ENCODE data around the gene WRNIP1.

WRNIP1 gene
- total RNA-seq, result 44.6 to 62.7 (median 56.3) reads per million in 4 donors

DNA sequence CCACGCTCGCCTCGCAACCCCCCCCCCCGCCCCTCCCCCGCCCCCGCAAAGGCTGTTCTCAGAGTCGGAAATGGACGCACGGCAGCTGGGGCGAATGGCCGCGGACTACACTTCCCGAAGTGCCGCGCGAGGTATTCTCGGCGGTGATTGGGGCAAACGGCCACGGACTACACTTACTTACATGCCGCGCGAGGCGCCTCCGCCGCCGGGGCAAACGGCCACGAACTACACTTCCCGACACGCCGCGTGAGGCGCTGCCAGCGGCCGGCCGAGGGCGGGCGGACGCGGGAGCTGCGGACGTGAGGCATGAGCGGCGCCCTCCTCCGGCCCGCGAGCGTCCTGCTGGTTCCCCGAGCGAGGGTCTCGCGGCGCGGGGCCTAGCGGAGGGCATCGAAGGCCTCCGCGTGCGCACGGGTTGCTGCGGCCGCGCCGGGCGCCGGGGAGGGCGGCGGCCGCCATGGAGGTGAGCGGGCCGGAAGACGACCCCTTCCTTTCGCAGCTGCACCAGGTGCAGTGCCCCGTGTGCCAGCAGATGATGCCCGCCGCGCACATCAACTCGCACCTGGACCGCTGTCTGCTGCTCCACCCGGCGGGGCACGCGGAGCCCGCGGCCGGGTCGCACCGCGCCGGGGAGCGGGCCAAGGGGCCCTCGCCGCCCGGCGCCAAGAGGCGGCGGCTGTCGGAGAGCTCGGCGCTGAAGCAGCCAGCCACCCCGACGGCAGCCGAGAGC is at the start of gene WRNIP1:
Gene WRNIP1 (plus strand): TSS at position 228 of the 730 bp plus-strand sequence. CDS start 230 bp downstream, at position 458.
- DNase-seq, result peak; percentile 94 to 99 (median 96)

DNA sequence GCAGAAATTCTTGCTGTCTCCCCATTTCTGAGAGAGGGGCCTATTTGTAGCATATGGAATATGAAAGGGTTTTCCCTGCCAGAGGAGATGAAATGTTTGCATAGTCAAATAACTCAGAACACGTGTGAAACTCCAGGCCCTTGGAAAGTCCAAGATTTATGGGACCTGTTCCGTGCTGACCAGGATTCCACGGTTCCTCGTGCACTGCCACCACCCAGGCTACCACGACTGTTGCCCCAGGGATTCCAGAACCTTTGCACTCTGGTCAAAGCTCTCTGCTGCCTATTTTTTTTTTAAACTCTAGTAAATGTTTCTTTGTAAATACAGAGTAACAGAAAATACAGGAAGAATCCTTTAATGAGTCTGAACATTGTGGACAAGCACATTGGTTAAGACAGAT is 49.5 kb upstream of the WRNIP1 start:
- DNase-seq, result no peak

DNA sequence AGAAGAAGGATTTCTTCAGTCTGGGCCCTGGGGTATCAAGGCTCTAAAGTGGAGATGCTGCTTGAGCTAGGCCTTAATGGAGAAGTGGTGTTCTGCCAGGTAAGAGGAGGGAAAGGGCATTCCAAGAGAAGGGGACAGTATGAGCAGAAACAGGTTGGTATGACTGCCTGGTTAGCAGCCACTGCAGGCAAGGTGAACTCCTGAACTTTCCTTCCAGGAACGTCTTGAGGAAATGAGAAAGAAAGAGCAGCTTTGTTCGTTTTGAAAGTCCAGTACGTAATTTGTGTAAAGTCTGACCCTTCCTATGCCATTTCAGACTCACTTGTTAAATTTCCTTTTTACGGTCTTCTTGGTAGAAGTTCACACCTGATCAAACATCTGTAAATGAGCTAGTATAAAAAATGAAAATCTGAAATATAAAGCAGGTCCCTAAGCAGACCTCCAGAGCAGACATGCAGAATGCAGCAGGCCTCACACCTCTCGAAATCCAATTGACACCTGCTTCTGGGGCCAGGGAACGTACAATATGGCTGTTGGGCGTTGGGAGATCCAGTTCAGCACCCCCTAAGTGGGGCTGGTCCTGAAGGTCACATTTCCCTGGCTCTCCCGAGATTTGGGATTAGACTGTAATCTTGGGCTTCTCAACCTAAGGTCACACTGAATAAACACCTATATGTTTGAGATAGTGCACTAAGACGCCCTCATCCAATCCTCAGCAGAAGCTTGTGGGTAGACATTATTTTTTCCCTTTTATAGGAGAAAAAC is 48.1 kb upstream of the WRNIP1 start:
- no peak for DNase-seq

DNA sequence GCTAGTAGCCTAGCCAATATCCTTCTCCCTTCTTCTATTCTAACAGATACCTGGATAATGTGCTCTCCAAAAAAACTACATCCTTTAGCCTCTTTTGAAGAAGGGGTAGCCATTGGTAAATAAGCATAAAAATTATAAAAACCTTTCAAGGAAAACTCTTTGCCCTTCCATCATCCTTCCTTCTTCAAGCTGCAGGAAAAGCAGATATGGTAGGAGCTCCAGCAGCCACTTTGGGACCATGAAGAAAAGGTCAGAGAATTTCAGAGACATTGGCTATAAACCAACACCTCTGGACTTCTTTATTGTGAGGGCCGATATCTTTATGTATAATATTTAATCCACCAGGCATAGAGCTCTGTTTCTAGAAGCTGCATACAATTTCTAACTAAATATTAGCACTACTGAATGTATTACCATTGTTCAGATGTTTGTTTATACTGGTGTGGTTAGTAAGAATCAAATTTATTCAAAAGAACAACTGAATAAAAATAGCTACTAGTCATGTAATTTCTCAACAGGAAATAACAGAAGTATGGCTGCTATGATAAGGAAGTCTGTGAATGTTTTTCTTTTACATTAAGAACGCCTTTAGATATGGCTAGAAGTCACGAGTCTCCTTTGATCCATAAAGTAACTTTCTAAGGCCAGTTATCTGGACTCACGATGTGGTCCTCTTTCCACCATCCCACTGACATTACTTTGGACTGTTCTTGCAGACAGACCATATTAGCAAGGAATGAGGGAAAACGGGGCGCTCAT is 46.7 kb upstream of the WRNIP1 start:
- DNase-seq, result no peak

DNA sequence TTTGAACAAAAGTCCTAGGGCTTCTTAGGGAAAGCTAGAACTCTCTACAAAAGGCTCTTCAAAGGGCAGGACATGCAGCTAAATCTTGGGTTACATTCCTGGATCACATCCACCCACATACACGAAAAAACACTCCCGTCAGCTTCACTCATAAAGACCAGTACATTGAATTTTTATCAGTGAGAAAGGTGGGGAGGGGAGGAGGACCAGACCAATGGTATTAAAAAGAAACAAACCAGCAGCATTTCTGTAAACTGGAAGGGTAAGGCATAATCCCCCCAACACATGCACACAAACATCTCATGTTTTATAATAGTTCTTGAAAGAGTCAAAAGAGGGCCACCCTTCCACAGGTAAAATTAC is 46.1 kb upstream of the WRNIP1 start:
- no peak for DNase-seq

DNA sequence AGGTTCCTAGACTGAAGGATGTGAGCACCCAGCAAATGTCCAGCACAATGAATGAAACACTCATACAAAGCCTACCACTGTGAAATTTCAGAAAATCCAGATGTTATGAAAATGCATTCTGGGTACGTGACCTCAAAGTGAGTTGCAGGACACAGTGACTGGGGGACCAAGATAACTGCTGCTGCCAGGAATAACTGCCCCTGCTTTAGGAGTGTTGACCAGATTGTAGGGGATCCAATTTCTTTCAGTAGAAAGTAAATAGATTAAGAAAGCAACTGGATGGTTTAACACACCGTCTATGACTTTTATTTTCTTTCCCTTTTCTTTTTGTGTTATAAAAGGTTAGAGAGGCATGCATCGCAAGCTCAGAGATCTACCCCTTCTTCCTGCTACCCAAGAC is 44.0 kb upstream of the WRNIP1 start:
- no peak for DNase-seq

DNA sequence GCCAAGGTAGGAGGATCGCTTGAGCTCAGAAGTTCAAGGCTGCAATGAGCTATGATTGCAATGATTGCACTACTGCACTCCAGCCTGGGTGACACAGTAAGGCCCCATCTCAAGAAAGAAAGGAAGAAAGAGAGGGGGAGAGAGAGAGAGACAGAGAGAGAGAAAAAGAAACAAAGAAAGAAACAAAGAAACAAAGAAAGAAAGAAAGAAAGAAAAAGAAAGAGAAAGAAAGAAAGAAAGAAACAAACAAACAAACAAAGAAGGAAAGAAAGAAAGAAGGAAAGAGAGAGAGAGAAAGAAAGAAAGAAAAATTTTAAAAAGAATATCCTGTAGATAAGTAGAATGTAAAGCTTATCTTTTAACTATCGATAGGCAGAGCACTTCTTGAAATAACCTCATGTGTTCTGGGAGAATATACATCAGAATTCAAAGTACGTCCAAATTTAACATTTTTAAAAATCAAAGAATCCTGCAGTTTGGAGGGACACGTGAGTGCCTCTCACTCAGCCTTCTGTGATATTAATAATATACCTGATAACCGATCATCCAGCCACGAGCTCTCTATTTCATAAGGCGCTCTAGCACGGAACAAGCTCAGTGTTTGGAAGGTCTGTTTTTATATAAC is 39.7 kb upstream of the WRNIP1 start:
- no peak for DNase-seq

DNA sequence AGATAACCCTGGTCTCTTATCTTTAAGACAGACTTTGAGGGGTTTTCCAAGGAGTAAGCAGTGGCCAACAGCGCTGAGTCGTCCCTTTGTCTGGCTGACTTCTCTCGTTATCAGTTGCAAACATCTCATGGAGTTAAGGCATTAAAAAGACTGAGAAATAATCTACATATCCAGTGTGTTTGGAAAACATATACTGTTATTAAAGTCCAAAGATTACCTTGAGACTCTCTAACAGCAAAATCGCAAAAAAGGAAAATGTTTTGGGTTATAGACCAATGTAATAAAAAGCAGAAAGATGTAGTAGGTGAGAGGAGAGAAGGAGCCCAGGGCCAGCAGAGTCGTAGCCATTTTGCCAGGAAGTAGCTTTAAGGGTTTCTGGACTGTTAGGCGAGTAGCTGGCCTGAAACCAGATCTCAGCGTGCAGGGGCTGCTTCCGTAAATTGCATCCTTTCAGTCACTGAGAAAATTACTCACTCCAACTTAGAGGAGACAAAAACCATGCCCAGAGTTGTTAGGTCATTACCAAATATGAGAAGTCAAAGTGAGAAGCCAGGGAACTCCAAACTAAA is 39.1 kb upstream of the WRNIP1 start:
- no peak for DNase-seq

DNA sequence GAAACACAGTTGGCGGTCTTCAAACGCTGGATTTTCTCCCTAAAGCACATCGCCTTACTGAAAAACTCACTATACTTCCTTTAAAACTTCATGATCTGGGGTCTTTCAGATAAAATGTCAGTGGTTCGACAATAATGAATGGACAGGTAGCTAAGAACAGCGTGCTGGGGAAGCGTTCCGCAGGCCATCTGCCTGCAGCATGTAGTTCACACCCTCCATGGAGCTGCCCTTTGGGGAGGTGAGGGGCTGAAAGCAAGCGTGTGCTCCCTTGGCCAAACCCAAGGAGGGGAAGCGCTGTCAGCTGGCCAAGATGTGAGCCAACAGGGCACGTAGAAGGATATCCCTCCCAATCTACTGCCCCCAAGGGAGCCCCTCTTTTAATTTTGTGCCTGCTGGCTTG is 35.3 kb upstream of the WRNIP1 start:
- DNase-seq, result no peak

DNA sequence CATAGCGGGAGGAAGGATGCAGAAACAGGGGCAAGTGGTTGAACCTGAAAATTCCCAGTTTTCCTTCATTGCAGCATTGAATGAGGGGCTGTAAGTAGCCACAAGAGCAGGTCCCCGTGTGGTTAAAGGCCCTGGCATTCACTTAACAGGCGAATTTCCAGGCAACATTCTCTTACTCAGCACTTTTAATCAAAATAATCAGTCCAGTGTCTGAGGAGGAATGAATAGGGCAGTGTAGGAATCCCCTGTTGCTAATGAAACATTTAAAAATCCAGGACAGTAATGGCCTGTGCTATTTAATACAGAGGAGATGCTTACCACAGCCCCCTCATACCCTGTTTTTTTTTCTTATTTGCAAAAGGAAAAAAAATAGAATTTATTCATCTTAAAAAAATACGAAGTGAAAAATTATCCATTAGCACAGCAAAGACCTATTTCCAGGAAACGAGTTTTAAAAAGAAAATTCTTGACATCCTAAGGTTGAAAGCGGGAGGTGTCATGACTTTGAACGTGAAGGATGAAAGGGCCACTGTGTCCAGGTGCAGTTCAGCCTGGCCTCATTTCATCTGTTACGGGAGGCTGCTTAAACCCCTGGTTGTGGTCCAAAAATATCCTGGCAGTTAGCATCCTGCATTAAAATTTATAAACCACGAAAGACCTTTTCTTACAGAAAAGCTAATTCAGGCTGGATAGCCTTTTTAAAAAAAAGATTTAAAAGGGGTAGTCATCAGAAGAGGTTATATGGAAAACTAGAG is 34.7 kb upstream of the WRNIP1 start:
- DNase-seq, result no peak

DNA sequence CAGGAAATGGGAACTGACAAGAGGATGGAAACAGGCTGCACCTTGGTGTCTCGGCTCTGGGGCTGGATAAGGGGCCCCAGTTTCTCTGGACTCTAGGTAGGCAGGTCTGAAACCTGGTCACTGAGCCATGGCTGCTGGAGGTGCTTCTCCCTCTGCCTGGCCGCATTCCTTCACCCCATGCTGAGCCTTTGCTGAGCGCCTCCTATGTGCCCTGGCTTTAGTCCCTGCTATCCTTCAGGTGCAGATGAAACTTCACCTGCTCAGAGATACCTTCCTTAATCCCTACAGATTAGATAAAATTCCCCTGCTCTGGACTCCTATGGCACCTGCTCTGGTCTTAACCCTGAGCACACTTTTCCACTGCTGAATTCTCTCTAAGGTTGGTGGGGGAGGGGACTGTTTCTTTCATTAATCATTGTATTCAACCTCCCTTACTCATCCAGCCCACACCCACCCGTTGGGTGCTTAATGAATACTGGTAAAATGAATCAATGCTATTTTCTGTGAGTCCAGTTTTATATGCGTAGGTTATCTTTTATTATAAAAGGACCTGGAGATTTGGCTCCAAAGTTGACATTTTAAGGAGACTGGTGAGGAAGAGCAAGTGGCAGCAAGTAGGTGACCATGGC is 33.8 kb upstream of the WRNIP1 start:
- DNase-seq, result no peak

DNA sequence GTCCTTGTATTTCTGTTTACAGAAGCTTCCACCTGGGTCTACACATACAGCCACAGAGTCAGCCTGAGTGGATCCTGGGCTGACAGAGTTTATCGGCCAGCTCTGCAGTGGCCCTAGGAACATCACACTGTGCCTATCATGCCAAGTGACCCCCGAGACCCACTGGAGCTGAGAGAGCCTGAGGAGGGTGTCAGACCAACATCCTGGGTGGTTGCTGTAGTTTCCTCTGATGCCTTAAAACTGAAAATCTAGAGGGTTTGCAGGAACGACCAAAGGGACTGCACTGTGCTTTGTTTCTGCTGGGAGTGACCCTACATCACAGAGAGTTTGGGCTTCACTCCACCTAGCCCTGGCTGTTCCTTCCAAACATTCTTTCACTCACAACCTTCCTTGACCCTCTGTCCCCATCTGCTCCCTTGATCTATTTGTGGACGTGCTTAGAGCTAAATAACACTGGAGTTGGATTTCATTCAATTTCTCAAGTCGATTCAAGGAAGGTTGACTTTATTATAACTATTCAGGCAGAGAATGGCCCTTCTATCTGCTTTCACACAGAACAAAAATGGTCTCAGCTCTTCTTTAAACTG is 32.6 kb upstream of the WRNIP1 start:
- DNase-seq, result no peak

DNA sequence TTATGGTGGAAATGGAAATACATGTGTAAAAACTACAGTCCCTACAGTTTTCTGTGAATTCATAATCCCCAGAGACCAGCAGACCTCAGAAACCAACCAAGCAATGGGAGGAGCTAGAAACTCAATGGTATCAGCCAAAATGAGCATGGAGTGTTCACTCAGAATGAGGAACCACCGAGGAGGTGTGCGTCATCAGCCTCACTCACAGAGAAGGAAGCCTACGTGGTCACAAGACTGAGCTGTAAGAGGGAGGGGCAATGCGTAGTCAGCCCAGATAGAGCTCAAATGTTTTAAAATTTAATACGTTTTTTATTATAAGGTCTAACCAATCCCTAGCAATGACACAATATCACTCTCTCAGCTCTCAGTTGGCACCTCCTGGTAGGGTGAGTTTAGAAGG is 31.9 kb upstream of the WRNIP1 start:
- peak in 1 of 5 donors; percentile 54 for DNase-seq

DNA sequence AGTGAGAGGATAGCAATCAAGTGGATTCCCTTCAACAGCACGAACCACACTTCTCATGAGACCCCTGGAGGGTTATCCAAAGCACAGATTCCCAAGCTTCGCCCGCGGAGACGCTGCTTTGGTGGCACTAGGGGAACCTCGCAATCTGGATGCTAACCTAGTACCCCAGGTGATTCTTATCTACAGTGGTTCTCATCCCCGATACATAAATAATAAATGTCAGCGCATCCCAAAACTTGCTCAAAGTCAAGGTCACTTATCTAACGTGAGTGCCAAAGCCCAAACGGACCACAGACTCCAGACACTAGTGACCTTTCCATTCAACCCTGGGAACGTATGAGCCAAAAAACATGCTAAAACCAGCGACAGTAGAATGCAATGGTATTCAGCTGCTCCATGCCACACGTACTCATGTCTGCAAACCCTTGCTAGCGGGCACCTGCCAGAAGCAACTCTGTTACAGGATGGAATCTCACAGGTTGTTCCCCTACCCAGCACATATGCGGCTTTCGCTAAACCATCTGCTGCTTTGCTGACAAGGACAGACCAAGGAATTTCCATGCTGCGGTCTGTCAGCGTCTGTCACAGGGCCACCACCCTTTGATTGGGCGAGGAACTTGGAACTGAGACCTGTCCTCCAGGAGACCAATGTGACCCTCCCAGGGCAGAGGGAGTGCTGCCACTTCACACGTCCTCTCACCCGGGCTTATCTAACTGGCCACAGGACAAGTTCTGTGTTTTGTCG is 31.3 kb upstream of the WRNIP1 start:
- no peak for DNase-seq

DNA sequence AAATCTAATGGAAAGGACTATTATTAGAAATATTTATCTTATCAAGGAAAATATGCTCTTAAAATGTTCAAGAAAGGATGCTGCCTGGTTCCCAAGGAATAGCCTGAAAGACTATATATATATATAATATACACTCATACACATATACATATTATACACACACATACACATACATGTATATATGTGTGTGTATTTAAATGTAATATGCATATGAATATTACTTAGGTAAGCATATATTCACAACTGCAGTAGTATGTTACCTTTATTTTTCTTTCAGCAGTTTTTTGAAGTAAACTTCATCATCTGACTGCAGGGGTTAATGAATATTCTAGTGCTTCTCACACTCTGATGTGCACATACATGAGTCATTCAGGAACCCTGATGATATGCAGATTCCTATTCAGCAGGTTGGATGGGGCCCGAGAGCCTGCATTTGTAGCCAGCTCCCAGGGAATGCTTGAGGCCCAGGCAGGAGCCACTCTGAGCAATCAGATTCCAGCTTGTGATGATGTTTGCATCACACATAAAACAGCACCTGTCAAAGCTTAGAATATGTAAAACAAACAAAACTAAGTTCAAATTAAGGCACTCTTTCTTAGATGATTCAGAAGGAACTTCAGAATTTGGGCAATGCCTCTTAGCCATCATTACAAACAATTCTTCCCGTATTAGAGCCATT is 30.6 kb upstream of the WRNIP1 start:
- DNase-seq, result no peak

DNA sequence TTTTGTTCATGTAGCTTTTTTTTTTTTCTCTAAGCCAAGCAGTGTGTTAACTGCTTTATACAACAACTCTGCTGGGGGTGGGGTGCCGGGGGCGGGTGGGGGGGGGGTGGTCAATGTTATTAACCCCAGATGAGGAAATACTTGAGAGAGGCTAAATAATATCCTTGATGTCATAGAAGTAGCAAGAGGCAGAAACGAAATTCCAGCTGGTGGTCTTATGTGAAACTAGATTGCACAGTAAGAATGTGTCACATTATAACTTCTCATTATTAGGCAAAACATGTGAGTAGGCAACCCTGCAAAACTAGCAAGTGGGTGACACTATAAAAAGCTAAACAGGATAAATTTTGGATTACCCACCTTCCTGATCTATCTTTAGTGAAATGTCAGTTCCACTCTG is 27.3 kb upstream of the WRNIP1 start:
- no peak for DNase-seq

DNA sequence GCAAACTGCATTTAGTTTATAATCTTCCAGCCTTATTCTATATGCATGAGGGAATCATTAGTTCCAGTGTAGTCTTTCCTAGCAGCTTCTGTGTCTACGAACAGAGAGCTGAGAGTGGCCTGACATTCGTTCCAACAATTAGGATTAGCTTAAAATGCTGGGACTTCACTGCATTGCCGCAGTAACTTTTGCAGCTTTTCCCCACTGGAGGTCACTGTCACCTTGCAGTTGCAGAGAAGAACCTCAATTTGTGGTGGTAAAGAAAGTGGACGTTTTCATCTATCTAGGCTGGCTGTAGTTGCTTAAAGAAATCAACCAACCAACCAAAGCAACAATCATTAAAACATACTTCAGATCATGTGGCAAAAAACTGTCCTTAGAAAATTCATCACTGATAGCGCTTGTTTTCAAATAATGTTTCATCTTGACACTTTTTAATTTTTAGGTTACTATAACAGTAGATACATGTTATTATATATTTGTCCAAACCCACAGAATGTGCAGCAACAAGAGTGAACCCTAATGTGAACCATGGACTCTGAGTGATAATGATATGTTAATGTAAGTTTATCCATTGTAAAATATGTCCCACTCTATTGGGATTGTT is 26.7 kb upstream of the WRNIP1 start:
- peak in 4 of 5 donors; percentile 19 to 50 (median 36) for DNase-seq

DNA sequence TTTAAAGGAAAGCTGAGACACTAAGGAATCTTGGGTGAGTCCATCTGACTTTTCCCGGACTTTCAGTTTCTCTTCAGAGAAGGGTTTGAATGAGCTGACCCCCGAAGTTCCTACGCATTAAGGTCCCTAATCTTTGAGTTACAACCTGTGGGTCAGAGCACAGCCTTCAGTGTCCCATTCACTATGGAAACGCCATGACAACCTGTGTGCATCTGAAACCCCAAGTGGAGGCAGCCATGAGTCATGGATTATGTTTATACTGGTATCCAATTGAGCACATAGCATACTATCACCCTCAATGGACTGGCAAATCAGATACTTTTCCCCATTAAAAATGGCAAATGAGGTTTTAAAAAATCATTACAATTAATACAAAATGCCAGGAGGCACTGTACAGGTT is 25.9 kb upstream of the WRNIP1 start:
- no peak for DNase-seq

DNA sequence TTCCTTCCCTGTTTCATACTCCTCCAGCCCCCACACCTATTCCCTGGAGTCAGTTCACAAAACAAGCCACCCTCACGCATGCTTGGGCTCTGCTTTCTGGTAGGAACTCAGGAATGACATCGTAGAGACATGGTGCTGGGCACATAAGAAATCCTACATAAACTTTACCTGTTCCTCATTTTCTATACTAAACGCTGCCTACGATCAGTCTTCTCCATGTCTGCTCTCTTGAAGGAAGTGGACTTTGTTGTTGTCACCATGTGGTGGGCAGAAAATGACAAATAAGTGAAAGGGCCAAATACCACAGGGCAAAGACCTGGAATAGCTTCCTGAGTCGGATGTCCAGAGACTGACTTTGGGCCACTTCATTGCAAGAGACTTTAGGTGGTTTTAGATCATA is 24.6 kb upstream of the WRNIP1 start:
- DNase-seq, result no peak

All from T-helper 1 cell (primary cell).